Adrenal gland (tissue), 12 donors: ENCODE data around the gene SFXN5. TPM values are rescaled to one million over a fixed set of nuclear protein-coding genes. Genes with fewer than 3 reads are reported as not detected.

Source experiments
- DNase-seq, 7 donors: peaks; one replicate each; pipeline ENCODE4 v3.0.0-alpha.2; 2019 to 2020
- H3K27ac ChIP-seq, 5 donors: fragments of 200-600 bp; sonication (generic) in 4 of 5; 1 replicate in 3 of 5; 2 replicates in 2 of 5; pipeline versions ENCODE4 v1.5.1 to v1.8.0; 2016 to 2020; ENCODE audit warnings: mild to moderate bottlenecking in 1 of 5
- H3K27me3 ChIP-seq: fragments of 200-600 bp; 2 replicates; pipeline ENCODE4 v1.8.0; 2021
- H3K36me3 ChIP-seq, 2 donors: fragments of 200-600 bp; replicated peaks in 1 of 2; 1 replicate in 1 of 2; 2 replicates in 1 of 2; pipeline versions ENCODE4 v1.5.1 to v1.8.0; 2018 to 2022
- H3K4me1 ChIP-seq, 2 donors: fragments of 200-600 bp; replicated peaks in 1 of 2; 1 replicate in 1 of 2; 2 replicates in 1 of 2; pipeline versions ENCODE4 v1.5.1 to v1.8.0; 2018 to 2021
- H3K4me3 ChIP-seq, 4 donors: fragments of 200-600 bp; sonication (generic) in 3 of 4; one replicate each; pipeline ENCODE4 v1.5.1; 2016 to 2018
- H3K9me3 ChIP-seq, 3 donors: fragments of 200-600 bp; sonication (generic) in 1 of 3; replicated peaks in 1 of 3; 1 replicate in 2 of 3; 2 replicates in 1 of 3; pipeline versions ENCODE4 v1.5.1 to v1.8.0; 2016 to 2021
- CTCF ChIP-seq, 6 experiments: fragments of 450-650 bp in 4 of 6; fragments of 200-600 bp in 2 of 6; sonication (generic) in 1 of 6; IDR thresholded peaks; 1 replicate in 5 of 6; 2 replicates in 1 of 6; pipeline versions ENCODE4 v1.5.1 to v1.8.0; 2016 to 2021; ENCODE audit warnings: antibody characterized with exemption in 6 of 6, mild to moderate bottlenecking in 2 of 6, moderate library complexity in 1 of 6
- POLR2A ChIP-seq, 2 donors: fragments of 450-650 bp; IDR thresholded peaks; one replicate each; pipeline ENCODE4 v1.6.1; 2017; ENCODE audit warnings: antibody characterized with exemption in 2 of 2, mild to moderate bottlenecking in 2 of 2, moderate library complexity in 1 of 2
- WGBS, 4 donors: extraction: QIAGEN DNeasy Blood & Tissue Kit in 2 of 4; methylation state at CpG; one replicate each; pipeline versions ENCODE4 v1.1.5 to v1.1.7; 2013 to 2017; 5-methylcytosine and 5-hydroxymethylcytosine counted together
- intact Hi-C, 2 donors: fragments of 100-400 bp; cut with DNase I; formaldehyde crosslinking; loops; one replicate each; pipeline versions ENCODE4 v1.14.1 to v1.15.0; 2022 to 2023
- polyA plus RNA-seq, 3 donors: library from polyadenylated mRNA; stranded (reverse); fragments of 200-250 nt in 2 of 3; fragments of 350-450 nt in 1 of 3; fragmentation: Illumina TruSeq in 1 of 3; extraction: RNeasy Lipid Tissue Mini Kit (QIAGEN cat#74804) in 1 of 3; gene quantifications; one replicate each; pipeline ENCODE4 v1.2.3, GENCODE V29; 2013 to 2014
- total RNA-seq, 9 donors: library from RNA; depleted of rRNA in 4 of 9; stranded (reverse); fragments of >200 nt in 4 of 9; fragments of 120-200 nt in 1 of 9; fragmentation: NEBNext Ultra II Directional in 1 of 9; extraction: Animal tissue kit (Norgen Biotek cat#: 25700) in 1 of 9; gene quantifications; one replicate each; pipeline versions ENCODE4 v1.1.0 to v1.2.4, GENCODE V29; 2013 to 2023
- donor health status: healthy with polysubstance abuse.
- donor health status: Bipolar disorder and iron deficiency.
- donor health status: DM: yes; HTN: yes; CAD: no.
- donor health status: DM: no; HTN: no; CAD: no.
- donor health status: DM: no; HTN: no; CAD: no.
- donor health status: DM: yes; HTN: yes; CAD: no.

The SFXN5 gene
- total and polyA plus RNA-seq, 12 donors, result 12.2 to 56.5 (median 32.7) TPM

DNA sequence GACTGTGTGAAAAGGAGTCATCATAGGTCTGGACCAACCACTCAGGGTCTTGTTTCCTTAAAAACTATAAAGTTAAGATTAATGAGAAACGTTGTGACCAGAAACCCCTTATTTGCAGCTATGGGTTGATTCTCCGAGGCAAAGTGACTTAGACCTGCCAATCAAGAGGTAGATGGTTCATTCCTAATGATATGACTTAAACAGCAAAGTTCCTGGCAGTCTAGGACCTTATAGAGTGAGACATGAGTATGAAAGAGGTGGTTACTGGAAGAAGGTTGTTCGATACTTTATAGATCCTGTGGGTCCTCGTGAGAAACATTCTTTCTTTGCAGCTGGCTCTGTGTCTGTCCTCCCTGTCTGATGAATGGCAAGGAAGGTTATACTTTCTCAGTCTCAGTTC lies 8.0 kb downstream of the SFXN5 start:
- peaks cover 12 to 46% of the 10 kb centered on the region in 2 donors for H3K4me1 ChIP-seq
- intact Hi-C loops, result no loop called here
- DNase-seq, result no peak
- WGBS, 4 donors, result 66 to 84% (median 79%) methylated on average over 4 of the region's 4 CpGs
- H3K4me3 ChIP-seq, result no peak overlapping the region
- peak overlapping the region in 4 of 5 donors; percentile 29 to 88 (median 72) for H3K27ac ChIP-seq
- TF ChIP-seq CTCF (IDR thresholded peaks at IDR 0.05), result no peak
- H3K27me3 ChIP-seq, result no peaks in the 10 kb centered on the region
- no peaks in the 10 kb centered on the region for H3K36me3 ChIP-seq
- no peaks in the 10 kb centered on the region for H3K9me3 ChIP-seq

DNA sequence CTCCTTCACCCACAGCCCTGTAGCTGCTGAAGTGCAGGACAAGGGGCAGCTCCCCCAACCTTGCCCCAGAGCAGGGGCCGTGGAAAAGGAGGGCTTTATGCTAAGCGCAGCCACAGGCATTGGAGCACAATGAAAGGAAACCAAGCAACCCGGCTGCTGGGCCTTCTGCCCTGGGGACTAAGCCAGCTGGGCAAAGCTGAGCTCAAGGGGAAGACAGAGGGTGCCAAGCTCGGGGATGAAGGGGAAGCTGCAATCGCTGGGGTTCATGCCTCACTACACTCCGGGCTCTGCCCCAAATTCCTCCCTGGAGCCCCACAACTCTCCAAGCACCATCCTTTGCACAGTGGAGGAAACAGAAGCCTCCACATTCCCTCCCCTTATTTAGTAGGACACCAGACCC lies 12.4 kb downstream of the SFXN5 start:
- H3K36me3 ChIP-seq, result peaks cover 0 to 18% of the 10 kb centered on the region in 2 donors
- no peak overlapping the region for H3K4me3 ChIP-seq
- peaks cover 0 to 8% (median 0%) of the 10 kb centered on the region in 3 donors for H3K9me3 ChIP-seq
- WGBS, 4 donors, result 80 to 95% (median 94%) methylated on average over 2 to 6 of the region's 6 CpGs
- DNase-seq, result no peak
- no peak for TF ChIP-seq CTCF (IDR thresholded peaks at IDR 0.05)
- TF ChIP-seq POLR2A (IDR thresholded peaks at IDR 0.05), result no peak
- H3K27me3 ChIP-seq, result no peaks in the 10 kb centered on the region
- no peak overlapping the region for H3K27ac ChIP-seq
- intact Hi-C loops, result loop anchor here in 1 of 2 donors (10.0 kb wide), 1 partner anchor 74 kb away; no protein-coding TSS in a partner anchor
- peaks cover 3 to 19% of the 10 kb centered on the region in 2 donors for H3K4me1 ChIP-seq

GRCh38 chr2:73054980-73055379 lies 16.5 kb downstream of the SFXN5 start:
- TF ChIP-seq POLR2A (IDR thresholded peaks at IDR 0.05), result no peak
- no peak for TF ChIP-seq CTCF (IDR thresholded peaks at IDR 0.05)
- Histone ChIP-seq H3K36me3 (peaks cover 0 to 18% of the 10 kb centered on the region in 2 donors), H3K4me3 (no peak overlapping the region), H3K4me1 (no peaks in the 10 kb centered on the region), H3K27ac (no peak overlapping the region), H3K9me3 (peaks cover 0 to 8% (median 0%) of the 10 kb centered on the region in 3 donors), H3K27me3 (no peaks in the 10 kb centered on the region)
- no peak for DNase-seq
- intact Hi-C loops, result loop anchor here in 1 of 2 donors (10.0 kb wide), 1 partner anchor 70 kb away; no protein-coding TSS in a partner anchor
- WGBS, 4 donors, result 85 to 100% (median 93%) methylated on average over 5 of the region's 5 CpGs

GRCh38 chr2:73053316-73054114 lies 18.0 kb downstream of the SFXN5 start:
- H3K4me3 ChIP-seq, result no peak overlapping the region
- WGBS, 4 donors, result 69 to 81% (median 77%) methylated on average over 5 to 6 of the region's 6 CpGs

More at GRCh38 chr2:73053316-73054114, 18.0 kb downstream of the SFXN5 start:
- H3K9me3 ChIP-seq, result peaks cover 0 to 8% (median 0%) of the 10 kb centered on the region in 3 donors
- DNase-seq, result no peak
- no peaks in the 10 kb centered on the region for H3K27me3 ChIP-seq
- H3K4me1 ChIP-seq, result no peaks in the 10 kb centered on the region
- H3K36me3 ChIP-seq, result peaks cover 0 to 18% of the 10 kb centered on the region in 2 donors
- TF ChIP-seq CTCF (IDR thresholded peaks at IDR 0.05), result no peak
- no peak for TF ChIP-seq POLR2A (IDR thresholded peaks at IDR 0.05)
- intact Hi-C loops, result loop anchor here in 1 of 2 donors (10.0 kb wide), 1 partner anchor 69 kb away; no protein-coding TSS in a partner anchor
- peak overlapping the region in 1 of 5 donors; percentile 7 for H3K27ac ChIP-seq
